Parathyroid adenoma (tissue), 2 donors: Measurements from ENCODE around the gene MACROH2A1.

ENCODE experiments used
- H2AFZ ChIP-seq: fragments of 300-600 bp; sonication (generic); one replicate; pipeline ENCODE4 v1.7.0; 2017; ENCODE audit warnings: antibody characterized with exemption, mild to moderate bottlenecking
- H3K27ac ChIP-seq: fragments of 300-600 bp; sonication (generic); one replicate; pipeline ENCODE4 v1.7.0; 2017
- H3K27me3 ChIP-seq: fragments of 300-600 bp; sonication (generic); one replicate; pipeline ENCODE4 v1.7.0; 2017; ENCODE audit warnings: low read length; ENCODE audit not compliant: control insufficient read depth, insufficient read depth
- H3K36me3 ChIP-seq: fragments of 300-600 bp; sonication (generic); one replicate; pipeline ENCODE4 v1.7.0; 2017; ENCODE audit warnings: low read length; ENCODE audit not compliant: control insufficient read depth, insufficient read depth
- H3K4me1 ChIP-seq: fragments of 300-600 bp; sonication (generic); one replicate; pipeline ENCODE4 v1.7.0; 2017; ENCODE audit warnings: control low read depth
- H3K4me2 ChIP-seq: fragments of 300-600 bp; sonication (generic); one replicate; pipeline ENCODE4 v1.7.0; 2017; ENCODE audit warnings: low read length
- H3K4me3 ChIP-seq: fragments of 300-600 bp; sonication (generic); one replicate; pipeline ENCODE4 v1.7.0; 2017; ENCODE audit warnings: low read depth, low read length
- H3K79me2 ChIP-seq: fragments of 300-600 bp; sonication (generic); one replicate; pipeline ENCODE4 v1.7.0; 2017; ENCODE audit warnings: control low read depth
- H3K9ac ChIP-seq: fragments of 300-600 bp; sonication (generic); one replicate; pipeline ENCODE4 v1.7.0; 2017; ENCODE audit warnings: mild to moderate bottlenecking
- H3K9me3 ChIP-seq: fragments of 300-600 bp; sonication (generic); one replicate; pipeline ENCODE4 v1.7.0; 2017; ENCODE audit warnings: low read length; ENCODE audit not compliant: control insufficient read depth
- CTCF ChIP-seq: fragments of 300-600 bp; sonication (generic); IDR thresholded peaks from one replicate; pipeline ENCODE4 v1.7.0; 2017; ENCODE audit warnings: antibody characterized with exemption, mild to moderate bottlenecking
- donor health status: primary hyperparathyroidism.

MACROH2A1 gene

GRCh38 chr5:135440916-135441315, 41.9 kb upstream of the MACROH2A1 start:
- Histone ChIP-seq H3K36me3 (no peaks in the 10 kb centered on the region), H3K79me2 (no peaks in the 10 kb centered on the region), H3K27ac (no peak overlapping the region), H3K9ac (no peak overlapping the region), H3K4me3 (no peak overlapping the region), H3K9me3 (no peaks in the 10 kb centered on the region), H3K27me3 (no peaks in the 10 kb centered on the region), H2AFZ (no peak overlapping the region), H3K4me1 (no peaks in the 10 kb centered on the region), H3K4me2 (no peak overlapping the region)
- TF ChIP-seq CTCF: no peak

- Histone ChIP-seq H3K4me1 (no peaks in the 10 kb centered on the region), H3K79me2 (no peaks in the 10 kb centered on the region), H2AFZ (no peak overlapping the region), H3K4me2 (no peak overlapping the region), H3K9me3 (no peaks in the 10 kb centered on the region), H3K4me3 (no peak overlapping the region), H3K27me3 (no peaks in the 10 kb centered on the region), H3K36me3 (no peaks in the 10 kb centered on the region), H3K27ac (no peak overlapping the region), H3K9ac (no peak overlapping the region)
- no peak for TF ChIP-seq CTCF
Observed at GRCh38 chr5:135439231-135440205, 40.5 kb upstream of the MACROH2A1 start.

- no peak overlapping the region for H3K9ac ChIP-seq
- no peaks in the 10 kb centered on the region for H3K36me3 ChIP-seq
- no peak for TF ChIP-seq CTCF
- no peak overlapping the region for H3K4me2 ChIP-seq
- H3K27me3 ChIP-seq: no peaks in the 10 kb centered on the region
- no peak overlapping the region for H3K4me3 ChIP-seq
- H3K9me3 ChIP-seq: no peaks in the 10 kb centered on the region
- no peak overlapping the region for H2AFZ ChIP-seq
- no peaks in the 10 kb centered on the region for H3K4me1 ChIP-seq
- H3K79me2 ChIP-seq: no peaks in the 10 kb centered on the region
- no peak overlapping the region for H3K27ac ChIP-seq
Observed at GRCh38 chr5:135438636-135439221, 39.7 kb upstream of the MACROH2A1 start.

- H3K9ac ChIP-seq: no peak overlapping the region
- no peak overlapping the region for H3K4me2 ChIP-seq
- no peaks in the 10 kb centered on the region for H3K27me3 ChIP-seq
- no peaks in the 10 kb centered on the region for H3K79me2 ChIP-seq
- TF ChIP-seq CTCF: no peak
- no peaks in the 10 kb centered on the region for H3K36me3 ChIP-seq
- H2AFZ ChIP-seq: no peak overlapping the region
- H3K4me3 ChIP-seq: no peak overlapping the region
- H3K27ac ChIP-seq: no peak overlapping the region
- no peaks in the 10 kb centered on the region for H3K9me3 ChIP-seq
- no peaks in the 10 kb centered on the region for H3K4me1 ChIP-seq
Observed at GRCh38 chr5:135437796-135438560, 38.9 kb upstream of the MACROH2A1 start.
